Measurements from ENCODE around the gene ABLIM3.

ABLIM3 gene

GRCh38 chr5:149132474-149132873 is 8.8 kb upstream of the ABLIM3 start:
- H3K4me3 ChIP-seq (ENCODE audit: low read length), result no peak overlapping the region

GRCh38 chr5:149133795-149134777 is 7.2 kb upstream of the ABLIM3 start:
- Histone ChIP-seq H3K4me3 (ENCODE audit: low read length) (no peak overlapping the region), H3K27me3 (replicated peaks; ENCODE audit: insufficient read depth, low read length) (no peaks in the 10 kb centered on the region), H4K20me1 (ENCODE audit: insufficient read depth, low read length) (no peaks in the 10 kb centered on the region), H3K79me2 (ENCODE audit: low read length) (no peaks in the 10 kb centered on the region), H3F3A (ENCODE audit: insufficient read depth, low read length) (no peaks in the 10 kb centered on the region), H2AFZ (ENCODE audit: low read length) (no peak overlapping the region), H3K9me2 (replicated peaks; ENCODE audit: insufficient read depth, low read length) (no peaks in the 10 kb centered on the region), H3K9ac (ENCODE audit: low read length) (no peak overlapping the region), H3K9me3 (replicated peaks; ENCODE audit: insufficient read depth, low read length) (no peaks in the 10 kb centered on the region), H3K36me3 (replicated peaks; ENCODE audit: insufficient read depth, low read length) (no peaks in the 10 kb centered on the region), H3K27ac (ENCODE audit: low read length) (no peak overlapping the region), H3K4me1 (ENCODE audit: low read length) (no peaks in the 10 kb centered on the region), H3K4me2 (ENCODE audit: low read depth, low read length) (no peak overlapping the region)
- no peak for DNase-seq
- TF ChIP-seq CTCF (IDR thresholded peaks at IDR 0.05; ENCODE audit: low read length) (no peak), EZH2phosphoT487 (IDR thresholded peaks at IDR 0.05; ENCODE audit: low read length) (no peak), EZH2 (optimal IDR thresholded peaks at IDR 0.05; ENCODE audit: low read depth, low read length) (no peak)

More at GRCh38 chr5:149132474-149132873, 8.8 kb upstream of the ABLIM3 start:
- H3K9me3 ChIP-seq (replicated peaks; ENCODE audit: insufficient read depth, low read length), result no peaks in the 10 kb centered on the region
- H3F3A ChIP-seq (ENCODE audit: insufficient read depth, low read length), result no peaks in the 10 kb centered on the region
- no peaks in the 10 kb centered on the region for H4K20me1 ChIP-seq (ENCODE audit: insufficient read depth, low read length)
- H3K36me3 ChIP-seq (replicated peaks; ENCODE audit: insufficient read depth, low read length), result no peaks in the 10 kb centered on the region
- no peaks in the 10 kb centered on the region for H3K9me2 ChIP-seq (replicated peaks; ENCODE audit: insufficient read depth, low read length)
- H3K4me2 ChIP-seq (ENCODE audit: low read depth, low read length), result no peak overlapping the region
- H3K9ac ChIP-seq (ENCODE audit: low read length), result no peak overlapping the region
- DNase-seq, result no peak
- TF ChIP-seq EZH2 (optimal IDR thresholded peaks at IDR 0.05; ENCODE audit: low read depth, low read length) (no peak), CTCF (IDR thresholded peaks at IDR 0.05; ENCODE audit: low read length) (no peak), EZH2phosphoT487 (IDR thresholded peaks at IDR 0.05; ENCODE audit: low read length) (no peak)
- no peaks in the 10 kb centered on the region for H3K79me2 ChIP-seq (ENCODE audit: low read length)
- H2AFZ ChIP-seq (ENCODE audit: low read length), result no peak overlapping the region
- H3K27me3 ChIP-seq (replicated peaks; ENCODE audit: insufficient read depth, low read length), result no peaks in the 10 kb centered on the region
- H3K4me1 ChIP-seq (ENCODE audit: low read length), result no peaks in the 10 kb centered on the region
- H3K27ac ChIP-seq (ENCODE audit: low read length), result no peak overlapping the region

- no peaks in the 10 kb centered on the region for H3K4me1 ChIP-seq (ENCODE audit: low read length)
- H3K27me3 ChIP-seq (replicated peaks; ENCODE audit: insufficient read depth, low read length), result no peaks in the 10 kb centered on the region
- no peak overlapping the region for H2AFZ ChIP-seq (ENCODE audit: low read length)
- no peaks in the 10 kb centered on the region for H3K36me3 ChIP-seq (replicated peaks; ENCODE audit: insufficient read depth, low read length)
- TF ChIP-seq CTCF (IDR thresholded peaks at IDR 0.05; ENCODE audit: low read length), result no peak
- no peak for TF ChIP-seq EZH2phosphoT487 (IDR thresholded peaks at IDR 0.05; ENCODE audit: low read length)
- TF ChIP-seq EZH2 (optimal IDR thresholded peaks at IDR 0.05; ENCODE audit: low read depth, low read length), result no peak
- H3F3A ChIP-seq (ENCODE audit: insufficient read depth, low read length), result no peaks in the 10 kb centered on the region
- H3K9ac ChIP-seq (ENCODE audit: low read length), result no peak overlapping the region
- H3K4me2 ChIP-seq (ENCODE audit: low read depth, low read length), result no peak overlapping the region
- no peak overlapping the region for H3K4me3 ChIP-seq (ENCODE audit: low read length)
- H3K9me2 ChIP-seq (replicated peaks; ENCODE audit: insufficient read depth, low read length), result no peaks in the 10 kb centered on the region
- no peaks in the 10 kb centered on the region for H3K79me2 ChIP-seq (ENCODE audit: low read length)
- no peaks in the 10 kb centered on the region for H4K20me1 ChIP-seq (ENCODE audit: insufficient read depth, low read length)
- H3K9me3 ChIP-seq (replicated peaks; ENCODE audit: insufficient read depth, low read length), result no peaks in the 10 kb centered on the region
- no peak for DNase-seq
- no peak overlapping the region for H3K27ac ChIP-seq (ENCODE audit: low read length)
These were observed 6.4 kb upstream of the ABLIM3 start for GRCh38 chr5:149134778-149135500.

Measured in MM.1S (cell line).